ENCODE results near the gene BRAT1. TPM values are rescaled to one million over a fixed set of nuclear protein-coding genes. Genes with fewer than 3 reads are reported as not detected.

The BRAT1 gene
- total and polyA plus RNA-seq, 11 donors = 10.9 to 27.8 (median 14.9) TPM

GRCh38 chr7:2523461-2523936, 31.8 kb downstream of the BRAT1 start:
- ATAC-seq (peak in 1 of 4 donors; percentile 1), DNase-seq (no peak)
- Histone ChIP-seq H3K27ac (peak overlapping the region; percentile 4 to 84 (median 74)), H3K4me1 (peaks cover 5 to 85% (median 56%) of the 10 kb centered on the region in 12 donors), H3K4me3 (peak overlapping the region in 11 of 12 donors; percentile 7 to 94 (median 72)), H3K9me3 (no peaks in the 10 kb centered on the region), H3K36me3 (peaks cover 0 to 41% (median 29%) of the 10 kb centered on the region in 9 donors), H3K27me3 (peaks cover 0 to 38% (median 0%) of the 10 kb centered on the region in 9 donors)
- TF ChIP-seq CTCF (IDR thresholded peaks at IDR 0.05) = no peak
- no peak for TF ChIP-seq POLR2A (IDR thresholded peaks at IDR 0.05)
- 17 to 24% (median 23%) methylated on average over 11 to 22 of the region's 22 CpGs for WGBS, 4 donors
- intact Hi-C loops (cut with DNase I) = loop anchor here in 6 of 10 donors (2.0 to 5.0 kb wide), 6 partner anchors 31 to 109 kb away; partner anchors contain the start of genes BRAT1 (in 2 of the 6), GRIFIN (in 2 of the 6), IQCE (in 1 of the 6) and TTYH3 (in 1 of the 6)

DNA sequence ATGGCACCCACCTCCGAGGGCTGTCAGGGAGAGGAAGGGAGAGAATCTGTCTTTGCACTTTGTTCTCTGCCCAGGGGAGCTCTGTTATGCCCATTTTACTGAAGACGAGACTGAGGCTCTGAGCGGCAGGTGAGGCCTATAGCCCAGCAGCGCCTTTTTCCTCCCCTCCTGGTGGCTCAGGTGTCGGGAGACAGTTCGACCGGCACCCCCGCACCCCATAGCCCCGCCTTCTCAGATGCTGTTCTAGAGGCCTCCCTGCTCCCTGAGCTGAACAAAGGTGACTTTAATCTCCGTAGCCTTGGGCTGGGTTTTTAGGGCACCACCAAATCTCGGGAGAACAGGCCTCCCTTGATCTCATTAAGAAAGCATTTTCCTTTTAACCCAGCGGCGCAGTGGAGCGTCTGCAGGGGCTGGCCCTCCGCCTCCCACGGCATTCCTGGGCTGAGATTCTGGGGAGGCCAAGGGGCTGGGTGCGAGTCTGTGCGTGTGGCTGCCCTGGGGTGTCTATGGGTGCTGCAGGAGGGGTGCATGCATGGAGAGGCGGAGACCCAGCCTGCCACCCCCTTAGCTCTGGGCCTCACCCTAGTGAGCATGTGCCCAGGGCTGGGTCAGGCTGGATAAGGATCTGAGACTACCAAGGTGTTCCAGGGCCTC, 32.4 kb downstream of the BRAT1 start:
- H3K36me3 ChIP-seq = peaks cover 0 to 37% (median 24%) of the 10 kb centered on the region in 9 donors
- peak overlapping the region; percentile 14 to 94 (median 71) for H3K4me3 ChIP-seq
- ATAC-seq (no peak), DNase-seq (no peak)
- 36 to 51% (median 40%) methylated on average over 3 to 19 of the region's 19 CpGs for WGBS, 4 donors
- H3K27me3 ChIP-seq = peaks cover 0 to 38% (median 0%) of the 10 kb centered on the region in 9 donors
- no peaks in the 10 kb centered on the region for H3K9me3 ChIP-seq
- no peak for TF ChIP-seq POLR2A (IDR thresholded peaks at IDR 0.05)
- TF ChIP-seq CTCF (IDR thresholded peaks at IDR 0.05) = no peak
- peaks cover 5 to 85% (median 58%) of the 10 kb centered on the region in 12 donors for H3K4me1 ChIP-seq
- intact Hi-C loops (cut with DNase I) = loop anchor here in 6 of 10 donors (2.0 to 5.0 kb wide), 6 partner anchors 32 to 109 kb away; partner anchors contain the start of genes BRAT1 (in 2 of the 6), GRIFIN (in 2 of the 6), IQCE (in 1 of the 6) and TTYH3 (in 1 of the 6)
- H3K27ac ChIP-seq = peak overlapping the region; percentile 32 to 84 (median 74)

- peak overlapping the region in 11 of 12 donors; percentile 43 to 84 (median 74) for H3K27ac ChIP-seq
- H3K4me1 ChIP-seq = peaks cover 5 to 85% (median 54%) of the 10 kb centered on the region in 12 donors
- ATAC-seq = peak in 2 of 4 donors; percentile 2 to 21
- intact Hi-C loops (cut with DNase I) = loop anchor here in 6 of 10 donors (2.0 to 5.0 kb wide), 6 partner anchors 33 to 110 kb away; partner anchors contain the start of genes BRAT1 (in 2 of the 6), GRIFIN (in 2 of the 6), IQCE (in 1 of the 6) and TTYH3 (in 1 of the 6)
- no peaks in the 10 kb centered on the region for H3K9me3 ChIP-seq
- TF ChIP-seq CTCF (IDR thresholded peaks at IDR 0.05) = no peak
- no peak for TF ChIP-seq POLR2A (IDR thresholded peaks at IDR 0.05)
- peak in 4 of 5 donors; percentile 68 to 83 (median 74) for DNase-seq
- 33 to 41% (median 37%) methylated on average over 14 to 17 of the region's 17 CpGs for WGBS, 4 donors
- H3K4me3 ChIP-seq = peak overlapping the region; percentile 31 to 94 (median 71)
- H3K27me3 ChIP-seq = peaks cover 0 to 38% (median 0%) of the 10 kb centered on the region in 9 donors
- H3K36me3 ChIP-seq = peaks cover 0 to 31% (median 21%) of the 10 kb centered on the region in 9 donors
Measured at GRCh38 chr7:2521952-2522591, 33.3 kb downstream of the BRAT1 start.
